HG02938 (cell line): ENCODE data around the gene UGT1A10.

Experiments
- ATAC-seq: cut with Tn5 transposase; IDR thresholded peaks from one replicate; pipeline ENCODE4 v1.9.1; 2021; ENCODE audit warnings: mild to moderate bottlenecking, moderate library complexity; ENCODE audit not compliant: unreplicated experiment

Gene UGT1A10

GRCh38 chr2:233801357-233802131 lies 165.3 kb downstream of the UGT1A10 start:
- ATAC-seq, result no peak

- no peak for ATAC-seq
Observed at GRCh38 chr2:233802132-233802815, 166.0 kb downstream of the UGT1A10 start.

- no peak for ATAC-seq
Observed at GRCh38 chr2:233803292-233803911, 167.2 kb downstream of the UGT1A10 start.

GRCh38 chr2:233803994-233804393 lies 167.7 kb downstream of the UGT1A10 start:
- no peak for ATAC-seq

GRCh38 chr2:233807215-233807865 lies 171.1 kb downstream of the UGT1A10 start:
- no peak for ATAC-seq

GRCh38 chr2:233807966-233808935 lies 172.0 kb downstream of the UGT1A10 start:
- ATAC-seq, result no peak

- ATAC-seq, result no peak
Observed at GRCh38 chr2:233810385-233810784, 174.1 kb downstream of the UGT1A10 start.

GRCh38 chr2:233811087-233811486 lies 174.8 kb downstream of the UGT1A10 start:
- ATAC-seq, result no peak

- no peak for ATAC-seq
Observed at GRCh38 chr2:233811732-233812131, 175.5 kb downstream of the UGT1A10 start.

GRCh38 chr2:233813236-233814055 lies 177.2 kb downstream of the UGT1A10 start:
- ATAC-seq, result no peak

- ATAC-seq, result no peak
Observed at GRCh38 chr2:233814056-233814835, 178.0 kb downstream of the UGT1A10 start.

GRCh38 chr2:233815861-233816260 lies 179.6 kb downstream of the UGT1A10 start:
- no peak for ATAC-seq

GRCh38 chr2:233816334-233816733 lies 180.1 kb downstream of the UGT1A10 start:
- no peak for ATAC-seq

- ATAC-seq, result no peak
Observed at GRCh38 chr2:233816771-233817170, 180.5 kb downstream of the UGT1A10 start.

- no peak for ATAC-seq
Observed at GRCh38 chr2:233817361-233817911, 181.2 kb downstream of the UGT1A10 start.

GRCh38 chr2:233817995-233818638 lies 181.9 kb downstream of the UGT1A10 start:
- ATAC-seq, result no peak

GRCh38 chr2:233818639-233819621 lies 182.7 kb downstream of the UGT1A10 start:
- no peak for ATAC-seq
